Spleen (tissue), 7 donors: ENCODE measurements around the gene RARS2.

ENCODE experiments used
- POLR2A ChIP-seq, 3 donors: fragments of 450-650 bp; IDR thresholded peaks; one replicate each; pipeline ENCODE4 v1.5.1; 2017; ENCODE audit warnings: antibody characterized with exemption in 3 of 3, mild to moderate bottlenecking in 1 of 3
- POLR2AphosphoS5 ChIP-seq, 3 donors: sonication (generic); formaldehyde crosslinking; IDR thresholded peaks; one replicate each; pipeline ENCODE4 v1.5.1; 2017; ENCODE audit warnings: antibody characterized with exemption in 3 of 3
- TF ChIP-seq, protein P1 (sequence below), 11 experiments: fragments of 200-600 bp in 7 of 11; fragments of 450-650 bp in 4 of 11; sonication (generic) in 4 of 11; IDR thresholded peaks in 8 of 11; conservative IDR thresholded peaks in 3 of 11; 1 replicate in 7 of 11; 2 replicates in 4 of 11; pipeline versions ENCODE4 v1.4.0 to v1.8.0; 2016 to 2021; ENCODE audit warnings: antibody characterized with exemption in 11 of 11, inconsistent platforms in 4 of 11, mild to moderate bottlenecking in 1 of 11
- donor health status: DM: no; HTN: no; CAD: no; lungs with moderate emphysema.
- donor health status: DM: no; HTN: no; CAD: no.
- donor health status: DM: no; HTN: no; CAD: no.

DNA sequence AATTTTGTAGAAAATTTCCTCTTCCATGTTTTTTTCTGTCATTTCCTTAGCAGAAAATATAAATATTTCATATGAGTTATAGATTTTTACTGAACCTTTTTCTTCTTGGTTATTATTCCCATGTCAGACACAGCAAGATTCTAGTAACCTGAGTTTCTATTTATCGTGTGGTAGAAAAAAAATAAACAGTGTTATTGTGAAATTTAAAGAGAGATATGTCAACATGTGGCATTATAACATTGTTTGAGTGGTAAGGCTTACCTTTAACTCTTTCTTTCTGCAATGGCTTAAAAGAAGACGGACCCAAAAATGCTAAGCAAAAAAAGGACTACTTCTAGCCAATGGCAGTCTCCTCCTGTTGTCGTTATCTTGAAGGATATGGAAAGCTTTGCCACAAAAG lies 19.0 kb upstream of the RARS2 start:
- TF ChIP-seq, protein P1, sequence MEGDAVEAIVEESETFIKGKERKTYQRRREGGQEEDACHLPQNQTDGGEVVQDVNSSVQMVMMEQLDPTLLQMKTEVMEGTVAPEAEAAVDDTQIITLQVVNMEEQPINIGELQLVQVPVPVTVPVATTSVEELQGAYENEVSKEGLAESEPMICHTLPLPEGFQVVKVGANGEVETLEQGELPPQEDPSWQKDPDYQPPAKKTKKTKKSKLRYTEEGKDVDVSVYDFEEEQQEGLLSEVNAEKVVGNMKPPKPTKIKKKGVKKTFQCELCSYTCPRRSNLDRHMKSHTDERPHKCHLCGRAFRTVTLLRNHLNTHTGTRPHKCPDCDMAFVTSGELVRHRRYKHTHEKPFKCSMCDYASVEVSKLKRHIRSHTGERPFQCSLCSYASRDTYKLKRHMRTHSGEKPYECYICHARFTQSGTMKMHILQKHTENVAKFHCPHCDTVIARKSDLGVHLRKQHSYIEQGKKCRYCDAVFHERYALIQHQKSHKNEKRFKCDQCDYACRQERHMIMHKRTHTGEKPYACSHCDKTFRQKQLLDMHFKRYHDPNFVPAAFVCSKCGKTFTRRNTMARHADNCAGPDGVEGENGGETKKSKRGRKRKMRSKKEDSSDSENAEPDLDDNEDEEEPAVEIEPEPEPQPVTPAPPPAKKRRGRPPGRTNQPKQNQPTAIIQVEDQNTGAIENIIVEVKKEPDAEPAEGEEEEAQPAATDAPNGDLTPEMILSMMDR (IDR thresholded peaks at IDR 0.05 in 8 of 11, conservative IDR thresholded peaks at IDR 0.05 in 3 of 11), result no peak
- no peak for TF ChIP-seq POLR2AphosphoS5 (IDR thresholded peaks at IDR 0.05)
- no peak for TF ChIP-seq POLR2A (IDR thresholded peaks at IDR 0.05)
